ENCODE measurements around the gene ZFYVE28.

Gene ZFYVE28

GRCh38 chr4:2423695-2424094, 5.2 kb upstream of the ZFYVE28 start:
- TF ChIP-seq CTCF (IDR thresholded peaks at IDR 0.05; ENCODE audit: low read depth, low read length), result no peak
- no peak for DNase-seq (ENCODE audit: extremely low read depth, low read depth)

- no peak for DNase-seq (ENCODE audit: extremely low read depth, low read depth)
- no peak for TF ChIP-seq CTCF (IDR thresholded peaks at IDR 0.05; ENCODE audit: low read depth, low read length)
Observed at GRCh38 chr4:2423066-2423465, 4.6 kb upstream of the ZFYVE28 start.

GRCh38 chr4:2421928-2422327, 3.5 kb upstream of the ZFYVE28 start:
- no peak for DNase-seq (ENCODE audit: extremely low read depth, low read depth)
- no peak for TF ChIP-seq CTCF (IDR thresholded peaks at IDR 0.05; ENCODE audit: low read depth, low read length)

GRCh38 chr4:2419814-2420213, 1.4 kb upstream of the ZFYVE28 start:
- TF ChIP-seq CTCF (IDR thresholded peaks at IDR 0.05; ENCODE audit: low read depth, low read length), result no peak
- no peak for DNase-seq (ENCODE audit: extremely low read depth, low read depth)

- DNase-seq (ENCODE audit: extremely low read depth, low read depth), result peak; percentile 79
- TF ChIP-seq CTCF (IDR thresholded peaks at IDR 0.05; ENCODE audit: low read depth, low read length), result no peak; the same call in none of the 2 replicates
Observed at GRCh38 chr4:2418650-2419571, 466 bp upstream of the ZFYVE28 start, which contains the start of gene CFAP99. CFAP99 (plus strand) TSS chr4:2418955.

- no peak for TF ChIP-seq CTCF (IDR thresholded peaks at IDR 0.05; ENCODE audit: low read depth, low read length)
- DNase-seq (ENCODE audit: extremely low read depth, low read depth), result no peak
Observed at GRCh38 chr4:2417226-2417764, 1.1 kb downstream of the ZFYVE28 start.

- TF ChIP-seq CTCF (IDR thresholded peaks at IDR 0.05; ENCODE audit: low read depth, low read length), result no peak
- DNase-seq (ENCODE audit: extremely low read depth, low read depth), result no peak
Observed at GRCh38 chr4:2416564-2417225, 1.8 kb downstream of the ZFYVE28 start.

Data from AG09319 (cell line).